K562 (cell line): ENCODE measurements around the gene ETV4. TPM values are rescaled to one million over a fixed set of nuclear protein-coding genes. Genes with fewer than 3 reads are reported as not detected.
A peak's percentile ranks its signal among the peaks of the same experiment; 100 is the strongest.

Experiments
- ATAC-seq: fragments of 200-7000 bp; cut with Tn5 transposase; 3 replicates; pipeline ENCODE4 v1.9.1; 2020; ENCODE audit warnings: moderate library complexity
- BruUV-seq: library from RNA; stranded (reverse); fragments of 400-500 nt; replicated peaks from 2 replicates; lab custom pipeline; 2021; lab: Mats Ljungman, UMichigan
- CTCF ChIA-PET: fragments of 300-600 bp; formaldehyde crosslinking; extraction: SDS; loops from one replicate; lab custom pipeline; 2021; ENCODE audit warnings: low intra/inter-chr PET ratio; lab: Yijun Ruan, JAX
- POLR2A ChIA-PET: fragments of 300-600, 350-650 bp; sonication (Branson Sonifier 250); formaldehyde crosslinking; extraction: SDS; loops from one replicate; lab custom pipeline; 2021; ENCODE audit warnings: antibody characterized with exemption, inconsistent platforms; lab: Yijun Ruan, JAX
- DNase-seq, 4 experiments: peaks; one replicate each; pipeline versions ENCODE4 v3.0.0 to v3.0.0-alpha.2; 2011 to 2018; ENCODE audit warnings: low spot score in 3 of 4, mixed read lengths in 3 of 4; ENCODE audit errors: extremely low read depth in 1 of 4
- FAIRE-seq: peaks from 2 replicates; lab custom pipeline; 2011; peaks lifted over from hg19 to GRCh38; lab: Jason Lieb, UNC
- H2AFZ ChIP-seq: 2 replicates; pipeline ENCODE4 v1.6.0; 2011; ENCODE audit warnings: low read depth, low read length, control low read depth, inconsistent platforms
- H3K27ac ChIP-seq: fragments of 200-600 bp; 3 replicates; pipeline ENCODE4 v1.8.0; 2011; ENCODE audit warnings: low read depth, mild to moderate bottlenecking, control low read depth, inconsistent platforms, low read length, moderate library complexity, mixed read lengths; ENCODE audit errors: extremely low read depth
- H3K27me3 ChIP-seq, 2 experiments: fragments of 300-600 bp in 1 of 2; 2 replicates in 1 of 2; 3 replicates in 1 of 2; pipeline versions ENCODE4 v1.6.0 to v1.8.0; 2011; ENCODE audit warnings: inconsistent platforms in 2 of 2, low read length in 2 of 2, mild to moderate bottlenecking in 1 of 2, mixed read lengths in 1 of 2, moderate library complexity in 1 of 2; ENCODE audit not compliant: control insufficient read depth in 2 of 2, insufficient read depth in 2 of 2
- H3K36me3 ChIP-seq: fragments of 300-600 bp; 3 replicates; pipeline ENCODE4 v1.8.0; 2011; ENCODE audit warnings: mild to moderate bottlenecking, low read length, inconsistent platforms; ENCODE audit not compliant: control insufficient read depth, insufficient read depth
- H3K4me1 ChIP-seq, 2 experiments: fragments of 200-600 bp in 1 of 2; replicated peaks in 1 of 2; 2 replicates in 1 of 2; 3 replicates in 1 of 2; pipeline versions ENCODE4 v1.5.1 to v1.8.0; 2011; ENCODE audit warnings: inconsistent platforms in 2 of 2, low read length in 2 of 2, mild to moderate bottlenecking in 1 of 2, mixed read lengths in 1 of 2, moderate library complexity in 1 of 2; ENCODE audit not compliant: control insufficient read depth in 2 of 2, insufficient read depth in 2 of 2
- H3K4me2 ChIP-seq: 2 replicates; pipeline ENCODE4 v1.6.1; 2011; ENCODE audit warnings: low read length, control low read depth, inconsistent platforms, mixed read lengths; ENCODE audit not compliant: insufficient read depth
- H3K4me3 ChIP-seq: fragments of 200-600 bp; sonication (generic), shearing (Covaris generic); 2 replicates; pipeline ENCODE4 v1.5.1; 2016; ENCODE audit warnings: control low read depth, inconsistent platforms
- H3K79me2 ChIP-seq: fragments of 200-600 bp; 3 replicates; pipeline ENCODE4 v1.8.0; 2011; ENCODE audit warnings: low read length, inconsistent platforms; ENCODE audit not compliant: control insufficient read depth, insufficient read depth
- H3K9ac ChIP-seq, 2 experiments: 2 replicates each; pipeline versions ENCODE4 v1.6.0 to v1.6.1; 2011; ENCODE audit warnings: low read depth in 2 of 2, low read length in 2 of 2, control low read depth in 1 of 2, inconsistent platforms in 1 of 2, mild to moderate bottlenecking in 1 of 2, mixed read lengths in 1 of 2; ENCODE audit not compliant: insufficient read depth in 1 of 2
- H3K9me1 ChIP-seq: one replicate; pipeline ENCODE4 v1.6.0; 2011; ENCODE audit warnings: inconsistent platforms, mild to moderate bottlenecking, low read length, moderate library complexity; ENCODE audit not compliant: control insufficient read depth, insufficient read depth
- H3K9me3 ChIP-seq: replicated peaks from 2 replicates; pipeline ENCODE4 v1.5.1; 2011; ENCODE audit warnings: low read depth, low read length, inconsistent platforms; ENCODE audit not compliant: control insufficient read depth, insufficient read depth
- H4K20me1 ChIP-seq: replicated peaks from 2 replicates; pipeline ENCODE4 v1.6.1; 2011; ENCODE audit warnings: low read length, inconsistent platforms, mixed read lengths; ENCODE audit not compliant: control insufficient read depth, insufficient read depth
- RBM17 ChIP-seq: fragments of 200-400 bp; formaldehyde crosslinking; IDR thresholded peaks from 2 replicates; pipeline ENCODE4 v1.6.1; 2017; ENCODE audit warnings: low read depth, mild to moderate bottlenecking, low read length, borderline replicate concordance
- YY1 ChIP-seq, 3 experiments: IDR thresholded peaks; 2 replicates each; pipeline ENCODE4 v1.6.1; 2011; ENCODE audit warnings: low read length in 2 of 3, mild to moderate bottlenecking in 2 of 3, moderate library complexity in 2 of 3, borderline replicate concordance in 1 of 3, control low read depth in 1 of 3, low read depth in 1 of 3; ENCODE audit not compliant: insufficient read depth in 3 of 3, insufficient replicate concordance in 2 of 3, control insufficient read depth in 1 of 3, insufficient read length in 1 of 3; ENCODE audit errors: extremely low read depth in 1 of 3
- ZBTB2 ChIP-seq: fragments of 450-650 bp; IDR thresholded peaks from 2 replicates; pipeline ENCODE4 v1.6.1; 2016; ENCODE audit warnings: antibody characterized with exemption
- whole genome bisulfite sequencing: fragments of 100-300 bp; shearing (Covaris generic); methylation state at CpG from one replicate; pipeline ENCODE4 v1.1.6; 2016; ENCODE audit warnings: low coverage, mixed read lengths; ENCODE audit not compliant: insufficient coverage; ENCODE audit errors: missing lambda C conversion rate; 5-methylcytosine and 5-hydroxymethylcytosine counted together
- in situ Hi-C: fragments of 300-500 bp; cut with MboI; formaldehyde crosslinking; loops from 4 replicates; pipeline ENCODE4 v1.15.0; 2018; ENCODE audit warnings: inconsistent platforms, mixed read lengths
- intact Hi-C: fragments of 100-400 bp; cut with micrococcal nuclease; formaldehyde crosslinking; loops from 2 replicates; pipeline ENCODE4 v1.14.2; 2022
- polyA plus RNA-seq, 8 experiments: library from polyadenylated mRNA; depleted of rRNA in 4 of 8; stranded (reverse) in 5 of 8; unstranded in 3 of 8; fragments of >200 nt; fragmentation: Nextera tagmentation in 2 of 8; fragmentation: Illumina TruSeq in 1 of 8; extraction: Ambion mirVana in 2 of 8; extraction: Trizol in 1 of 8; gene quantifications; 2 replicates each; pipeline versions ENCODE4 v1.2.1 to v1.2.3, GENCODE V29; 2011 to 2014; ENCODE audit warnings: inconsistent platforms in 1 of 8, missing spikeins in 1 of 8
- total RNA-seq, 7 experiments: library from RNA; depleted of rRNA in 6 of 7; stranded (reverse); fragments of >200 nt in 6 of 7; fragmentation: Illumina TruSeq in 2 of 7; extraction: Trizol in 2 of 7; gene quantifications; 2 replicates each; pipeline versions ENCODE4 v1.2.1 to v1.2.3, GENCODE V29; 2011 to 2021; ENCODE audit warnings: low replicate concordance in 1 of 7

The ETV4 gene
- total and polyA plus RNA-seq, 9 of the 15 experiments (the other 6 are each of a cell fraction or from before 2014, with no cell fraction given) = 5.5 to 66.3 (median 28.2) TPM

DNA sequence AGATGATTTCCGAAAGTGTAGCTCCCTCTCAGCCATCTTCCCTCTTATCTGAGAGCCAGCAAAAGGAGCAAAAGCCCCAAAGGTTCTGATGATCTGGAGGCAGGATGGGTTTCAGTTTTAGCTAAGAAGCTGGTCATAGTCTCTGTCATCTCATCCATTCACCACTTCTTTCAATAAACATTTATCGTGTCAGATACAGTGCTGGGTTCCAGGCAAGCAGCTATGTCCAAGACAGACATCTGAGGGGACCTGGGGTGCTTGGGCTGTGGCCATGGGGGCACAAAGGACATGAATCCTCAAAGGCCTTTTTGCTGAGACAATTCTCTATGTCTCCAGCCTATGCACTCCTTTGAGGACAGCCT lies 1.0 kb upstream of the ETV4 start:
- intact Hi-C loops = no loop called here
- BruUV-seq = no TSS peak
- Histone ChIP-seq H3K27me3 (no peaks in the 10 kb centered on the region), H4K20me1 (no peaks in the 10 kb centered on the region), H3K27ac (no peak overlapping the region), H3K4me1 (peaks cover 27 to 36% of the 10 kb centered on the region in 2 experiments), H3K4me3 (no peak overlapping the region), H3K9me1 (no peaks in the 10 kb centered on the region), H3K4me2 (peak overlapping the region; percentile 82), H3K9ac (peak overlapping the region in 1 of 2 experiments; percentile 74; a peak in 3 of 4 replicates), H3K79me2 (peaks cover 29% of the 10 kb centered on the region), H3K36me3 (peaks cover 2% of the 10 kb centered on the region; the same call in 1 of the 3 replicates), H2AFZ (peak overlapping the region; percentile 92), H3K9me3 (no peaks in the 10 kb centered on the region)
- ChIA-PET CTCF (no interaction called here), POLR2A (interaction anchor here (0.8 to 2.7 kb wide), 8 partner anchors 9 to 179 kb away, joined by 3 to 14 read pairs (median 5); no protein-coding TSS in a partner anchor)
- 32% methylated on average over 2 of the region's 2 CpGs for WGBS
- TF ChIP-seq YY1 (IDR thresholded peaks at IDR 0.05; ENCODE audit: borderline replicate concordance in 1 of 3, control insufficient read depth in 1 of 3, extremely low read depth in 1 of 3, insufficient read depth in 3 of 3, insufficient read length in 1 of 3, insufficient replicate concordance in 2 of 3, low read depth in 1 of 3, low read length in 2 of 3) = peak in 1 of 3 experiments; percentile 28
- no peak for TF ChIP-seq ZBTB2
- TF ChIP-seq RBM17 = no peak
- in situ Hi-C loops = no loop called here
- FAIRE-seq (no peak), ATAC-seq (no peak), DNase-seq (peak in 1 of 4 experiments; percentile 20)
